Naive B cell (primary cell): ENCODE data around the gene ZNF227. TPM values are rescaled to one million over a fixed set of nuclear protein-coding genes. Genes with fewer than 3 reads are reported as not detected.
"Not testable (repeated sequence)": the region's sequence is repeated elsewhere in the genome, so short reads cannot be mapped to it uniquely, and the experiment has no call there.

Source experiments
- ATAC-seq, 2 donors: fragments of 150-1000 bp; cut with Tn5 transposase; 2 replicates each; pipeline ENCODE4 v1.10.0; 2021; ENCODE audit warnings: low read depth in 2 of 2, mild to moderate bottlenecking in 2 of 2, moderate library complexity in 2 of 2
- DNase-seq: peaks from one replicate; pipeline ENCODE4 v3.0.0; 2022
- H3K27ac Mint-ChIP-seq, 6 donors: one replicate each; pipeline ENCODE4 v1.8.0; 2020 to 2022; ENCODE audit warnings: mild to moderate bottlenecking in 6 of 6, mixed read lengths in 6 of 6, moderate library complexity in 5 of 6, inconsistent platforms in 2 of 6
- H3K27me3 Mint-ChIP-seq, 3 donors: one replicate each; pipeline ENCODE4 v1.8.0; 2021 to 2022; ENCODE audit warnings: mixed read lengths in 3 of 3, mild to moderate bottlenecking in 1 of 3
- H3K36me3 Mint-ChIP-seq, 2 donors: one replicate each; pipeline ENCODE4 v1.8.0; 2020 to 2022; ENCODE audit warnings: mixed read lengths in 2 of 2, inconsistent platforms in 1 of 2, mild to moderate bottlenecking in 1 of 2
- H3K4me1 Mint-ChIP-seq, 3 donors: one replicate each; pipeline ENCODE4 v1.8.0; 2020 to 2022; ENCODE audit warnings: mixed read lengths in 3 of 3, inconsistent platforms in 1 of 3, mild to moderate bottlenecking in 1 of 3, moderate library complexity in 1 of 3
- H3K4me3 Mint-ChIP-seq, 8 donors: one replicate each; pipeline ENCODE4 v1.8.0; 2020 to 2022; ENCODE audit warnings: mild to moderate bottlenecking in 8 of 8, mixed read lengths in 8 of 8, moderate library complexity in 8 of 8, inconsistent platforms in 2 of 8
- H3K9me3 Mint-ChIP-seq, 7 donors: one replicate each; pipeline ENCODE4 v1.8.0; 2020 to 2022; ENCODE audit warnings: mixed read lengths in 7 of 7, mild to moderate bottlenecking in 5 of 7, inconsistent platforms in 2 of 7, moderate library complexity in 1 of 7
- polyA plus RNA-seq, 6 donors: library from polyadenylated mRNA; unstranded; fragments of 300-500 nt; fragmentation: Illumina TruSeq; gene quantifications; one replicate each; pipeline ENCODE4 v1.2.3, GENCODE V29; 2021; ENCODE audit warnings: low read depth in 6 of 6

ZNF227 gene
- polyA plus RNA-seq, 6 donors from 2014 or later, result 13.7 to 27.9 (median 16.2) TPM

DNA sequence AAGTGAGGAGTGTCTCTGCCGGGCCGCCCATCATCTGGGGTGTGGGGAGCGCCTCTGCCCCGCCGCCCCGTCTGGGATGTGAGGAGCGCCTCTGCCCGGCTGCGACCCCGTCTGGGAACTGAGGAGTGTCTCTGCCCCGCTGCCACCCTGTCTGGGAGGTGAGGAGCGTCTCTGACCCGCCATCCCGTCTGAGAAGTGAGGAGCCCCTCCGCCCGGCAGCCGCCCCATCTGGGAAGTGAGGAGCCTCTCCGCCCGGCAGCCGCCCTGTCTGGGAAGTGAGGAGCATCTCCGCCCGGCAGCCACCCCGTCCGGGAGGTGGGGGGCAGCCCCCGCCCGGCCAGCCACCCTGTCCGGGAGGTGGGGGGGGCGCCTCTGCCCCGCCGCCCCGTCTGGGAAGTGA, 8.5 kb upstream of the ZNF227 start:
- not testable (repeated sequence) for ATAC-seq, H3K27ac Mint-ChIP-seq, H3K4me3 Mint-ChIP-seq, DNase-seq
- peaks cover 0 to 35% (median 10%) of the 10 kb centered on the region in 3 donors for H3K27me3 Mint-ChIP-seq
- H3K4me1 Mint-ChIP-seq, result peaks cover 6 to 11% (median 10%) of the 10 kb centered on the region in 3 donors
- peaks cover 8 to 15% of the 10 kb centered on the region in 2 donors for H3K36me3 Mint-ChIP-seq
- H3K9me3 Mint-ChIP-seq, result peaks cover 4 to 38% (median 26%) of the 10 kb centered on the region in 7 donors

GRCh38 chr19:44204772-44205171, 7.6 kb upstream of the ZNF227 start:
- DNase-seq (no peak), ATAC-seq (no peak)

DNA sequence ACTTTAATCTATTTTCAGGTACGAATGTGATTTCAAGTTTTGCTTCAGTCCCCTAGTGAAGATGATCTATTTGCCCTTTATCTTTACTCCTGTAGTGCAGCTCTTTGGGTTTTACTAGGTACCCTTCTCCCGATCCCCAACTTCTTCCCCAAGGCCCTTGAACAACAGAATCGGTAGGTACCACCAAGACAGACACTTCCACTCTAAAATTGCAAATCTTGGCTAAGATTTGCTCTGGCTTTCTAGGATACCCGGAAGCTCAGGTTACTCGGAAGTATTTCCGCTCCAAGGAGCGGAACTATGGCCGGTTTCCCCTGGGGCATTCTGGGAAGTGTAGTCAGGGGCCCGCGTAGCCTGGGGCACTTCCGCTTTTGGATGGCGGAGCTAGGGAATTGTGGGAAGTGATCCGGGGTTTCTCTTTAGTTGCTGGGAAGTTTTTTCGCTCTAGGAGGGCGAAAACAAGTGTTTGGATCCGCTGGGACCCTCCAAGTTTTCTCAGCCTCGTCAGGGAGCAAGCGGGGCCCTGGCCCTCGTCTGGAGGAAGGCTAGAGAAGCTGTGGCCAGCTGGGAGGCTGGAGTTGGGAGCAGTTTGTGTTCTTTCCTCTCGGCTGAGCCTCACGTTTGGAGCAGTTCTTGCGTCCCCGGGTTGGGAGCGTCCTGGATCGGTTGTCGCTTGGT, 5.1 kb upstream of the ZNF227 start:
- Mint-ChIP-seq H3K36me3 (peaks cover 4 to 15% of the 10 kb centered on the region in 2 donors), H3K4me1 (peaks cover 6 to 12% (median 10%) of the 10 kb centered on the region in 3 donors), H3K27me3 (peaks cover 0 to 27% (median 7%) of the 10 kb centered on the region in 3 donors), H3K9me3 (peaks cover 4 to 32% (median 20%) of the 10 kb centered on the region in 7 donors), H3K27ac (peak overlapping the region; percentile 41 to 96 (median 82)), H3K4me3 (peak overlapping the region; percentile 84 to 98 (median 94))
- peak; percentile 90 to 93 for ATAC-seq
- peak; percentile 78 for DNase-seq

More at GRCh38 chr19:44204772-44205171, 7.6 kb upstream of the ZNF227 start:
- Mint-ChIP-seq H3K36me3 (peaks cover 4 to 15% of the 10 kb centered on the region in 2 donors), H3K4me3 (peak overlapping the region in 1 of 8 donors; percentile 25), H3K27me3 (peaks cover 0 to 31% (median 10%) of the 10 kb centered on the region in 3 donors), H3K9me3 (peaks cover 4 to 38% (median 23%) of the 10 kb centered on the region in 7 donors), H3K4me1 (peaks cover 6 to 11% (median 10%) of the 10 kb centered on the region in 3 donors), H3K27ac (no peak overlapping the region)

DNA sequence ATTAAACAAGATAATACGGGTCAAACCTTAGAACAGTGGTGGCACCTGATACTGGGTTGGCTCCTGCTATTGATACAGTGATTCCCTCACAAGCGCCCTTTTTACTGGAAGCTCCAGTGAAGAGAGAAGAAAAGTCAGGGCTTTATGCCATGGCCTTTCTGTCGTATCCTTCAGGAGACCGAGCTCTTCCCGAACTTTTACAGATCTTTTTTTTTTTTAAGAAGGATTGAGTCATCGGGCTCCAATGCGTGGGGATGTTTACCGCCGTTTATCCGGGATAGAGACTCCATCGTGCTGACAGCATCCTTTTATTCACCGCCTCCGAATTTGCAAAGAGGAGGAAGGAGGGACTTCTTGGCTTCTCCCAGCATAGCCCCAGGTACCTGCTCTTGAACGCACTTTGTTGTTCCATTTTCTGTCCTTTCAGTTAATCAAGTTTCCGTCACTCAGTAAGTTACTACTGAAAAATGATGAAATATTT, 574 bp downstream of the ZNF227 start:
- H3K4me1 Mint-ChIP-seq, result peaks cover 13 to 30% (median 19%) of the 10 kb centered on the region in 3 donors
- H3K4me3 Mint-ChIP-seq, result peak overlapping the region; percentile 94 to 100 (median 98)
- H3K27me3 Mint-ChIP-seq, result no peaks in the 10 kb centered on the region
- ATAC-seq (no peak), DNase-seq (no peak)
- peaks cover 0 to 4% (median 0%) of the 10 kb centered on the region in 7 donors for H3K9me3 Mint-ChIP-seq
- peaks cover 12 to 14% of the 10 kb centered on the region in 2 donors for H3K36me3 Mint-ChIP-seq
- peak overlapping the region in 5 of 6 donors; percentile 17 to 95 (median 94) for H3K27ac Mint-ChIP-seq

DNA sequence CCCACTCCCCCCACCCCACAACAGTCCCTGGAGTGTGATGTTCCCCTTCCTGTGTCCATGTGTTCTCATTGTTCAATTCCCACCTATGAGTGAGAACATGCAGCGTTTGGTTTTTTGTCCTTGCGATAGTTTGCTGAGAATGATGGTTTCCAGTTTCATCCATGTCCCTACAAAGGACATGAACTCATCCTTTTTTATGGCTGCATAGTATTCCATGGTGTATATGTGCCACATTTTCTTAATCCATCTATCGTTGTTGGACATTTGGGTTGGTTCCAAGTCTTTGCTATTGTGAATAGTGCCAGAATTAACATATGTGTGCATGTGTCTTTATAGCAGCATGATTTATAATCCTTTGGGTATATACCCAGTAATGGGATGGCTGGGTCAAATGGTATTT, 7.6 kb downstream of the ZNF227 start:
- H3K4me1 Mint-ChIP-seq, H3K27me3 Mint-ChIP-seq, DNase-seq, ATAC-seq, H3K4me3 Mint-ChIP-seq, H3K27ac Mint-ChIP-seq: not testable (repeated sequence)
- H3K9me3 Mint-ChIP-seq, result peaks cover 0 to 17% (median 2%) of the 10 kb centered on the region in 7 donors
- peaks cover 29 to 30% of the 10 kb centered on the region in 2 donors for H3K36me3 Mint-ChIP-seq

GRCh38 chr19:44220761-44221160, 8.4 kb downstream of the ZNF227 start:
- not testable (repeated sequence) for ATAC-seq, H3K27me3 Mint-ChIP-seq, H3K4me1 Mint-ChIP-seq, H3K27ac Mint-ChIP-seq, DNase-seq, H3K4me3 Mint-ChIP-seq
- Mint-ChIP-seq H3K9me3 (peaks cover 0 to 24% (median 4%) of the 10 kb centered on the region in 7 donors), H3K36me3 (peaks cover 29 to 36% of the 10 kb centered on the region in 2 donors)

DNA sequence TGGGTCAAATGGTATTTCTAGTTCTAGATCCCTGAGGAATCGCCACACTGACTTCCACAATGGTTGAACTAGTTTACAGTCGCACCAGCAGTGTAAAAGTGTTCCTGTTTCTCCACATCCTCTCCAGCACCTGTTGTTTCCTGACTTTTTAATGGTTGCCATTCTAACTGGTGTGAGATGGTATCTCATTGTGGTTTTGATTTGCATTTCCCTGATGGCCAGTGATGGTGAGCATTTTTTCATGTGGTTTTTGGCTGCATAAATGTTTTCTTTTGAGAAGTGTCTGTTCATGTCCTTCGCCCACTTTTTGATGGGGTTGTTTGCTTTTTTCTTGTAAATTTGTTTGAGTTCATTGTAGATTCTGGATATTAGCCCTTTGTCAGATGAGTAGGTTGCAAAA, 9.0 kb downstream of the ZNF227 start:
- H3K4me1 Mint-ChIP-seq, ATAC-seq, H3K4me3 Mint-ChIP-seq, DNase-seq, H3K27ac Mint-ChIP-seq, H3K27me3 Mint-ChIP-seq: not testable (repeated sequence)
- H3K36me3 Mint-ChIP-seq, result peaks cover 26 to 33% of the 10 kb centered on the region in 2 donors
- peaks cover 0 to 28% (median 4%) of the 10 kb centered on the region in 7 donors for H3K9me3 Mint-ChIP-seq

GRCh38 chr19:44228318-44228717, 16.0 kb downstream of the ZNF227 start:
- peaks cover 3 to 56% (median 7%) of the 10 kb centered on the region in 7 donors for H3K9me3 Mint-ChIP-seq
- peaks cover 0 to 7% (median 7%) of the 10 kb centered on the region in 3 donors for H3K4me1 Mint-ChIP-seq
- ATAC-seq, result no peak
- H3K27me3 Mint-ChIP-seq, result no peaks in the 10 kb centered on the region
- H3K27ac Mint-ChIP-seq, result no peak overlapping the region
- peaks cover 25 to 46% of the 10 kb centered on the region in 2 donors for H3K36me3 Mint-ChIP-seq
- peak overlapping the region in 1 of 8 donors; percentile 60 for H3K4me3 Mint-ChIP-seq
- no peak for DNase-seq

- Mint-ChIP-seq H3K27me3 (no peaks in the 10 kb centered on the region), H3K4me1 (peaks cover 0 to 7% (median 7%) of the 10 kb centered on the region in 3 donors), H3K36me3 (peaks cover 70 to 71% of the 10 kb centered on the region in 2 donors), H3K27ac (no peak overlapping the region), H3K9me3 (peaks cover 22 to 64% (median 35%) of the 10 kb centered on the region in 7 donors), H3K4me3 (no peak overlapping the region)
- ATAC-seq (no peak), DNase-seq (no peak)
Measured at GRCh38 chr19:44232867-44233266, 20.5 kb downstream of the ZNF227 start.

DNA sequence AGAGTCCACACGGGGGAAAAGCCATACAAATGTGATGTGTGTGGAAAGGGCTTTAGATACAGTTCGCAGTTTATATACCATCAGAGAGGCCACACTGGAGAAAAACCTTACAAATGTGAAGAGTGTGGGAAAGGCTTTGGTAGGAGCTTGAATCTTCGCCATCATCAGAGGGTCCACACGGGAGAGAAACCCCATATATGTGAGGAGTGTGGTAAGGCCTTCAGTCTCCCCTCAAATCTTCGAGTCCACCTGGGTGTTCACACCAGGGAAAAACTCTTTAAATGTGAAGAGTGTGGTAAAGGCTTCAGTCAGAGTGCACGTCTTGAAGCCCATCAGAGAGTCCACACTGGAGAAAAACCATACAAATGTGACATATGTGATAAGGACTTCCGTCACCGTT, 24.1 kb downstream of the ZNF227 start:
- Mint-ChIP-seq H3K36me3 (peaks cover 57 to 67% of the 10 kb centered on the region in 2 donors), H3K27me3 (no peaks in the 10 kb centered on the region), H3K9me3 (peaks cover 22 to 62% (median 35%) of the 10 kb centered on the region in 7 donors), H3K4me1 (no peaks in the 10 kb centered on the region), H3K4me3 (no peak overlapping the region), H3K27ac (no peak overlapping the region)
- DNase-seq, result no peak
- ATAC-seq, result no peak

- Mint-ChIP-seq H3K9me3 (peaks cover 11 to 94% (median 91%) of the 10 kb centered on the region in 7 donors), H3K36me3 (peaks cover 42 to 78% of the 10 kb centered on the region in 2 donors), H3K4me3 (peak overlapping the region in 2 of 8 donors; percentile 38 to 64)
- H3K4me1 Mint-ChIP-seq, DNase-seq, H3K27ac Mint-ChIP-seq, ATAC-seq, H3K27me3 Mint-ChIP-seq: not testable (repeated sequence)
Measured at GRCh38 chr19:44252332-44252731, 40.0 kb downstream of the ZNF227 start.

- not testable (repeated sequence) for H3K4me1 Mint-ChIP-seq, ATAC-seq, DNase-seq, H3K4me3 Mint-ChIP-seq, H3K27me3 Mint-ChIP-seq, H3K27ac Mint-ChIP-seq
- Mint-ChIP-seq H3K36me3 (peaks cover 43 to 85% of the 10 kb centered on the region in 2 donors), H3K9me3 (peaks cover 11 to 96% (median 94%) of the 10 kb centered on the region in 7 donors)
Measured at GRCh38 chr19:44253392-44253791, 41.1 kb downstream of the ZNF227 start.

DNA sequence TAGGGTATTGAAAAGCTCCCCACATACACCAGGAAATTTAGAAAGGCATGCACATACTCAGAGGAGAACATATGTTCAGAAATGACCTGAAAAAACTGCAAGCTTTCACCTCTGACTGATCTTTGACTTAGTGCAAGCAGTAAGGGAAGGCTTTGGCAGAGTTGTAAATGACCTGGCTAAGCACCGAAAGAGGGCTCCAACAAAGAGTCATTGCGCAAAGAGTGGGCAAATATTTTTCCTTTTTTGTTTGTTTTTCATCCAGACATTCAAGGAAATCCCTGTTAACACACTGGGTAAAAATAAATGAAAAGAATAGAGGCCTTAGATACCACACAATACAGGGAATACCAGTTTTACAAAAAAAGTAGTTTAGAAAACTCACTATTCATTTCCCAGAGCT, 42.2 kb downstream of the ZNF227 start:
- Mint-ChIP-seq H3K27me3 (no peaks in the 10 kb centered on the region), H3K27ac (no peak overlapping the region), H3K36me3 (peaks cover 36 to 83% of the 10 kb centered on the region in 2 donors), H3K4me3 (no peak overlapping the region), H3K9me3 (peaks cover 11 to 92% (median 86%) of the 10 kb centered on the region in 7 donors), H3K4me1 (peaks cover 2 to 8% (median 3%) of the 10 kb centered on the region in 3 donors)
- DNase-seq, result no peak
- ATAC-seq, result no peak
